Measurements from ENCODE around the gene IRX4. TPM values are rescaled to one million over a fixed set of nuclear protein-coding genes. Genes with fewer than 3 reads are reported as not detected.
"Not testable (repeated sequence)": the region's sequence is repeated elsewhere in the genome, so short reads cannot be mapped to it uniquely, and the experiment has no call there.

IRX4 gene
- total RNA-seq, 1 experiment from 2014 or later: 44.7 TPM

DNA sequence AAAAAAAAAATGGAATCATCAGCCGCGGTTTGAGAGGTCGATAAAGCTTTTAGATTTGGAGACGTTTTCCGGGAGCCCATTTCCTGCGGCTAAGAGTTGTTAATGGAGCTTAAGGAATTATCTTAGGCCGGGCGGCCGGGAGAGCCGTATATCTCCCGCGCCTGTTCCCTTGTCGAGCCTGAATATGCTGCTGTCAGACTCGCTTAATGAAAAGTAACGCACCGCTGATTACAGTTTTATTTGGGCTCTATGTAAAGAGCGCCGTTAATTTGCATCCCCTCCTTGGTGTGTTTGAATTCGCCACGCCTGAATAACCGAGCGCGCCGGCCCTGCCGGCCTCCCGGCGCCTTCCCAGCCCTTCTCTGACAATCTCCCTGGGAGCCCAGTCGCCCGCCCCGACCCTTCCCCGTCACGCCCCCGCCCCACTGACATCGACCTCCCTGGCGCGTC, 7.9 kb downstream of the IRX4 start:
- H3K4me1 Mint-ChIP-seq (ENCODE audit: insufficient read depth, unreplicated experiment): no peaks in the 10 kb centered on the region
- intact Hi-C loops (cut with micrococcal nuclease): no loop called here
- POLR2A ChIA-PET: no interaction called here
- BruUV-seq (replicated peaks): no TSS peak
- no peaks in the 10 kb centered on the region for H3K9me3 Mint-ChIP-seq (ENCODE audit: unreplicated experiment)
- H3K27ac Mint-ChIP-seq (ENCODE audit: low read depth, unreplicated experiment): no peak overlapping the region
- TF ChIP-seq CTCF (IDR thresholded peaks at IDR 0.05; ENCODE audit: unreplicated experiment): no peak
- CTCF ChIA-PET: no interaction called here
- DNase-seq (ENCODE audit: unreplicated experiment): no peak
- H3K27me3 Mint-ChIP-seq (ENCODE audit: insufficient read depth, unreplicated experiment): no peaks in the 10 kb centered on the region
- no peak overlapping the region for H3K4me3 Mint-ChIP-seq (ENCODE audit: unreplicated experiment)
- H3K36me3 Mint-ChIP-seq (ENCODE audit: insufficient read depth, unreplicated experiment): peaks cover 31% of the 10 kb centered on the region

GRCh38 chr5:1874348-1874747, 8.4 kb downstream of the IRX4 start:
- POLR2A ChIA-PET: no interaction called here
- no peak for TF ChIP-seq CTCF (IDR thresholded peaks at IDR 0.05; ENCODE audit: unreplicated experiment)
- no peaks in the 10 kb centered on the region for H3K9me3 Mint-ChIP-seq (ENCODE audit: unreplicated experiment)
- intact Hi-C loops (cut with micrococcal nuclease): no loop called here
- BruUV-seq (replicated peaks): no TSS peak
- no peaks in the 10 kb centered on the region for H3K27me3 Mint-ChIP-seq (ENCODE audit: insufficient read depth, unreplicated experiment)
- DNase-seq (ENCODE audit: unreplicated experiment): no peak
- no peak overlapping the region for H3K27ac Mint-ChIP-seq (ENCODE audit: low read depth, unreplicated experiment)
- no peaks in the 10 kb centered on the region for H3K4me1 Mint-ChIP-seq (ENCODE audit: insufficient read depth, unreplicated experiment)
- peaks cover 26% of the 10 kb centered on the region for H3K36me3 Mint-ChIP-seq (ENCODE audit: insufficient read depth, unreplicated experiment)
- CTCF ChIA-PET: no interaction called here
- no peak overlapping the region for H3K4me3 Mint-ChIP-seq (ENCODE audit: unreplicated experiment)

- no TSS peak for BruUV-seq (replicated peaks)
- Mint-ChIP-seq H3K4me1 (ENCODE audit: insufficient read depth, unreplicated experiment) (no peaks in the 10 kb centered on the region), H3K9me3 (ENCODE audit: unreplicated experiment) (no peaks in the 10 kb centered on the region), H3K4me3 (ENCODE audit: unreplicated experiment) (no peak overlapping the region), H3K27me3 (ENCODE audit: insufficient read depth, unreplicated experiment) (no peaks in the 10 kb centered on the region), H3K27ac (ENCODE audit: low read depth, unreplicated experiment) (no peak overlapping the region), H3K36me3 (ENCODE audit: insufficient read depth, unreplicated experiment) (peaks cover 17% of the 10 kb centered on the region)
- TF ChIP-seq CTCF (IDR thresholded peaks at IDR 0.05; ENCODE audit: unreplicated experiment): no peak
- CTCF ChIA-PET: interaction anchor here (0.5 kb wide), 1 partner anchor 76 kb away, joined by 3 read pairs; no protein-coding TSS in a partner anchor
- POLR2A ChIA-PET: interaction anchor here (0.8 kb wide), 1 partner anchor 38 kb away, joined by 3 read pairs; no protein-coding TSS in a partner anchor
- intact Hi-C loops (cut with micrococcal nuclease): no loop called here
- no peak for DNase-seq (ENCODE audit: unreplicated experiment)
These were observed 9.3 kb downstream of the IRX4 start for GRCh38 chr5:1873243-1873959.

DNA sequence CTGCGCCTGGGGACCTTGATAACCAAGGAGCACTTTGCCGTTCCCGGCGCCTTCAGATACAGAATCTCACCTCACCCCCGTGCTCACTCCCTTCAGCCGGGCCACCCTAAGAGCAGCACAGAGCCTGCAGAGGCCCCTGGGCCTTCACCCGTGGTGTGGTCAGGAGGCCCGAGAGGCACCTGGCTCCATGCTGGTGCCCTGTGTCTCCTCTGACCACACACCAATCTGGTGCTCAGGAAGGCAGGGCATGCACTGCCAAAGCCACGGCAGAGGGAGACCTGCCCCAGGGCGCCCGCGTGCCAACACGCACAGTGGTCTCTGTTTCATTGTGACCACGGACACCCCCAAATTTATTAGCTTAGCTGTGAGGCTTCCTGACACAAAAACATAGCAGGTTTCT, 11.3 kb downstream of the IRX4 start:
- ChIA-PET CTCF (no interaction called here), POLR2A (no interaction called here)
- H3K27me3 Mint-ChIP-seq (ENCODE audit: insufficient read depth, unreplicated experiment): no peaks in the 10 kb centered on the region
- no peak for DNase-seq (ENCODE audit: unreplicated experiment)
- H3K9me3 Mint-ChIP-seq (ENCODE audit: unreplicated experiment): no peaks in the 10 kb centered on the region
- H3K36me3 Mint-ChIP-seq (ENCODE audit: insufficient read depth, unreplicated experiment): peaks cover 5% of the 10 kb centered on the region
- no peak overlapping the region for H3K4me3 Mint-ChIP-seq (ENCODE audit: unreplicated experiment)
- intact Hi-C loops (cut with micrococcal nuclease): no loop called here
- TF ChIP-seq CTCF (IDR thresholded peaks at IDR 0.05; ENCODE audit: unreplicated experiment): no peak
- no TSS peak for BruUV-seq (replicated peaks)
- H3K4me1 Mint-ChIP-seq (ENCODE audit: insufficient read depth, unreplicated experiment): no peaks in the 10 kb centered on the region
- no peak overlapping the region for H3K27ac Mint-ChIP-seq (ENCODE audit: low read depth, unreplicated experiment)

- CTCF ChIA-PET; H3K27me3 Mint-ChIP-seq (ENCODE audit: insufficient read depth, unreplicated experiment); H3K27ac Mint-ChIP-seq (ENCODE audit: low read depth, unreplicated experiment); H3K9me3 Mint-ChIP-seq (ENCODE audit: unreplicated experiment); H3K36me3 Mint-ChIP-seq (ENCODE audit: insufficient read depth, unreplicated experiment); BruUV-seq (replicated peaks); intact Hi-C loops (cut with micrococcal nuclease); DNase-seq (ENCODE audit: unreplicated experiment); H3K4me1 Mint-ChIP-seq (ENCODE audit: insufficient read depth, unreplicated experiment); POLR2A ChIA-PET; H3K4me3 Mint-ChIP-seq (ENCODE audit: unreplicated experiment): not testable (repeated sequence)
These were observed 12.1 kb downstream of the IRX4 start for GRCh38 chr5:1870435-1871272.

All from MCF 10A (cell line).